ENCODE measurements around the gene ELMO1. TPM values are rescaled to one million over a fixed set of nuclear protein-coding genes. Genes with fewer than 3 reads are reported as not detected.

ELMO1 gene
- total and polyA plus RNA-seq, 4 donors = 10.1 to 183 (median 34.4) TPM

- ATAC-seq (ENCODE audit: insufficient read depth, low FRiP score) (no peak), DNase-seq (no peak)
- 99 to 100% methylated on average over 1 of the region's 1 CpG for WGBS, 2 donors
- no peak for TF ChIP-seq CTCF (IDR thresholded peaks at IDR 0.05; ENCODE audit: control extremely low read depth, extremely low read depth)
- Histone ChIP-seq H3K27me3 (ENCODE audit: control insufficient read depth in 3 of 3, insufficient read depth in 3 of 3, low read length in 2 of 3) (no peaks in the 10 kb centered on the region), H3K9me3 (ENCODE audit: control insufficient read depth in 4 of 4, insufficient read depth in 3 of 4, low read length in 3 of 4) (no peaks in the 10 kb centered on the region), H3K9ac (ENCODE audit: insufficient read depth in 1 of 2, low read length in 2 of 2) (no peak overlapping the region), H3K4me1 (ENCODE audit: control insufficient read depth in 5 of 5, insufficient read depth in 5 of 5, low read length in 5 of 5) (peaks cover 0 to 20% (median 13%) of the 10 kb centered on the region in 5 donors), H3K4me3 (no peak overlapping the region), H3K36me3 (ENCODE audit: control insufficient read depth in 4 of 4, insufficient read depth in 4 of 4, low read length in 4 of 4) (peaks cover 0 to 3% (median under 1%) of the 10 kb centered on the region in 4 donors), H3K27ac (ENCODE audit: low read depth in 1 of 2, low read length in 1 of 2) (no peak overlapping the region)
Measured at GRCh38 chr7:37111459-37111858, 337.2 kb downstream of the ELMO1 start.

GRCh38 chr7:37110660-37111424 is 337.8 kb downstream of the ELMO1 start:
- H3K27me3 ChIP-seq (ENCODE audit: control insufficient read depth in 3 of 3, insufficient read depth in 3 of 3, low read length in 2 of 3) = no peaks in the 10 kb centered on the region
- peaks cover 0 to 20% (median 14%) of the 10 kb centered on the region in 5 donors for H3K4me1 ChIP-seq (ENCODE audit: control insufficient read depth in 5 of 5, insufficient read depth in 5 of 5, low read length in 5 of 5)
- no peak for ATAC-seq (ENCODE audit: insufficient read depth, low FRiP score)
- no peak for DNase-seq
- TF ChIP-seq CTCF (IDR thresholded peaks at IDR 0.05; ENCODE audit: control extremely low read depth, extremely low read depth) = no peak
- H3K36me3 ChIP-seq (ENCODE audit: control insufficient read depth in 4 of 4, insufficient read depth in 4 of 4, low read length in 4 of 4) = peaks cover 0 to 3% (median under 1%) of the 10 kb centered on the region in 4 donors
- H3K9ac ChIP-seq (ENCODE audit: insufficient read depth in 1 of 2, low read length in 2 of 2) = no peak overlapping the region
- H3K27ac ChIP-seq (ENCODE audit: low read depth in 1 of 2, low read length in 1 of 2) = no peak overlapping the region
- WGBS, 2 donors = 89 to 92% methylated on average over 5 of the region's 5 CpGs
- H3K4me3 ChIP-seq = no peak overlapping the region
- no peaks in the 10 kb centered on the region for H3K9me3 ChIP-seq (ENCODE audit: control insufficient read depth in 4 of 4, insufficient read depth in 3 of 4, low read length in 3 of 4)

- Histone ChIP-seq H3K27ac (ENCODE audit: low read depth in 1 of 2, low read length in 1 of 2) (no peak overlapping the region), H3K27me3 (ENCODE audit: control insufficient read depth in 3 of 3, insufficient read depth in 3 of 3, low read length in 2 of 3) (no peaks in the 10 kb centered on the region), H3K36me3 (ENCODE audit: control insufficient read depth in 4 of 4, insufficient read depth in 4 of 4, low read length in 4 of 4) (peaks cover 0 to 3% (median under 1%) of the 10 kb centered on the region in 4 donors), H3K9ac (ENCODE audit: insufficient read depth in 1 of 2, low read length in 2 of 2) (no peak overlapping the region), H3K4me3 (no peak overlapping the region), H3K9me3 (ENCODE audit: control insufficient read depth in 4 of 4, insufficient read depth in 3 of 4, low read length in 3 of 4) (no peaks in the 10 kb centered on the region), H3K4me1 (ENCODE audit: control insufficient read depth in 5 of 5, insufficient read depth in 5 of 5, low read length in 5 of 5) (peaks cover 0 to 20% (median 14%) of the 10 kb centered on the region in 5 donors)
- no peak for TF ChIP-seq CTCF (IDR thresholded peaks at IDR 0.05; ENCODE audit: control extremely low read depth, extremely low read depth)
- WGBS, 2 donors = 36 to 65% methylated on average over 5 of the region's 5 CpGs
- DNase-seq (peak; percentile 23 to 39 (median 38)), ATAC-seq (ENCODE audit: insufficient read depth, low FRiP score) (peak; percentile 19)
Measured at GRCh38 chr7:37109843-37110242, 338.8 kb downstream of the ELMO1 start.

All from lung (tissue), 12 donors.